Amygdala (tissue), 56 donors: ENCODE measurements around the gene FAP.

ENCODE experiments used
- DNase-seq, 56 donors: peaks; one replicate each; lab custom pipeline; 2025; lab: John Stamatoyannopoulos, UW

FAP gene

DNA sequence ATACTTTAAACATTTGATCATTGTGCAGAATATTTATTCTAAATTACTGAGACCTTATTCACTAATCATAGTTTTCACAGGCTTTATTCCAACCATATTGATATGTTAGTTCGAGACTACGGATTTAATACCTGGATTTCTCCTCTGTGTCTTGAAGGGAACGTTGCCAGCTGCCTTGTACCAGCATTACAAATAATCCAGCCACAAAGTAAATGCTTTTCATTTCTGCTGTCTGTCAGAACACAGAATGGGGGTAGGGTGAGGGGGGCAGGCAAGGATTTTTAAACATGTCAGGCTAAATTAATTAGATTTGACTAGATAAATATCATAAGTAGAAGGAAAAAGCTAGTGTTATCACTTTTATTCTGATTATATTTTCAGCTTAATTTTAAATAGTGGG, 94.3 kb downstream of the FAP start:
- no peak for DNase-seq

DNA sequence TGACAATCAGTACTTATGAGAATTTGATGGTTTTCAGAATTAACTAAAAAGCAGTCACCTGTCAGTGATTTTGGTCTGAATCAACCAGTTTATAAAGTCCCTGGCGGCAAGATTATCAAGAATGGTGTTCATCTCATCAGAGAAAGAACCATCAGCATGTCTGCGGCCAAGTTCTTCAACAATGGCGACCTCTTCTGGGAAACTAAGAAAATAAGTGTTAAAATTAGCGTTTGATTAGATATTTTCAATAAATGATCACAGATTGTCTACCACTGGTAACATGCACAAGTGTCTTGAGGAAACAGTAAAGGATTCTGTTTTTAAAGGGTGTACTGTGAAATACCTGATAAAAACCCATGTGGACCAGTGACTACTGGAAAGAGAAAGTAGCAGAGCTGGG, 99.3 kb downstream of the FAP start:
- no peak for DNase-seq

DNA sequence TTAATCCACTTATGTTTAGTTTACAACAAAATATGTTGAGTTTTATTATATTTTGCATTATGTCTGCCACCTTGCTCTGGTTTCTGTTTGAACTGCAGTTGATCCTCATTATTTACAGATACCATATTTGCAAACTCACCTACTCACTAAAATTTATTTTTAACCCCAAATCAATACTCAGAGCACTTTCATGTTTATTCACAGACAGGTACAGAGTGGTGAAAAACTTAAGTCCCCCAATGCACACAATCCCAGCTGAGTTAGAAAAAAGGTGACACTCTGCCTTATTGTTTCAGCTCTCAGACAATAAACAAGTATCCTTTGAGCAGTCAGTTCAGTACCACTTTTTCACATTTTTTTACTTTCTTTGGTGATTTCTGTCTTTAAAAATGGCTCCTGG, 104.9 kb downstream of the FAP start:
- no peak for DNase-seq

DNA sequence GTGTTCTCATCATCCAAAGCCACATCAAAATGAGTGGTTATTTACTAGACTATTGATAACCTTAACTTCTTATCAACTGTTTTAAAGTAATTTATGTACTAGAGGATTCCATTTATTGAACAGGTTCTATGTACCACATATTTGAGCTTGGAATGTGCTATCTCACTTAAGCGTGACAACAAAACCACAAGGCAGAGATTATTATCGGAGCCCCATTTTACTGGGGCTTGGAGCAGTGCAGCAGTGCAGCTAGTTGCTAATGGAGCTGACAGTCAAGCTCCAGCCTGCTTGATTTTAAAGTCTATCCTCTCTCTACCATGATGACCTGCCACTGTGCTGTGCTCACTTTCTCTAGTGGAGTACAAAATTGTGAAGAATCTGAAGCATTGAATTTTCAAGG, 115.8 kb downstream of the FAP start:
- no peak for DNase-seq

DNA sequence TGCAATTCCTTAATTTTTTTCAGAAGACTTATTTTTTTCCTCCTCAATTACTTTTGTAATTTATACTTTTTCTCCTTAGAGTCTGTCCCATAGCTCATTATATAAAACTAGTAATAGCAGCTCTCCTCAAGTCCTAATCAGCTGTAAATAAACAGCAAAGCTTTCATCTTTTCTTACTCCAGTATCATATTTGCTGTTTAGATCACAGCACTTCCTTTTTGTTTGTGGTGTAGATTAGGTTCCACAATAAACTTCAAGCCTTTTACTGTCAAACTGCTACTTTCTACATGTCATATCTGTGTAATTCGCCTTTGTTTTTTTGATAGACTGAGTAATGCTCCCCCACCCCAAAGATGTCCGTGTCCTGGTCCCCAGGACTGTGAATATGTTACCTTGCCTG, 116.7 kb downstream of the FAP start:
- no peak for DNase-seq

DNA sequence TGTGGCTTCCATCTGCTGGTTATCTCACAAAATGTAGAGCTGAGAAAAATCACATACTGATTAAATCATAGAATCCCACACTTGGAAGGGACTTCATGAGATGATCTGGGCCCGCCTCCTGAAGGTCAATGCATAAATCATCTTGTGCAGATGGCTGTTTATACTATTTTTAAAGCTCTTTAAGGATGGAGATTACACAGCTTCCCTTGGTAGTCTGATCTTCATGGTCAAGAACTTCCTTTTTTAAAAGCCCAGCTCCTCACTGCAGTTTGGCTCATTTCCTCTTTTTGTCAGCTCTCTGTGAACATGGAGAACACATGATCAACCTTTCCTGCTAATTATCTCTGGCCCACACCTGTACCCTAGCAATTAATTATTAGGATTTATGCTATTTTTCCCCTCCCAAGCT, 117.1 kb downstream of the FAP start:
- no peak for DNase-seq

DNA sequence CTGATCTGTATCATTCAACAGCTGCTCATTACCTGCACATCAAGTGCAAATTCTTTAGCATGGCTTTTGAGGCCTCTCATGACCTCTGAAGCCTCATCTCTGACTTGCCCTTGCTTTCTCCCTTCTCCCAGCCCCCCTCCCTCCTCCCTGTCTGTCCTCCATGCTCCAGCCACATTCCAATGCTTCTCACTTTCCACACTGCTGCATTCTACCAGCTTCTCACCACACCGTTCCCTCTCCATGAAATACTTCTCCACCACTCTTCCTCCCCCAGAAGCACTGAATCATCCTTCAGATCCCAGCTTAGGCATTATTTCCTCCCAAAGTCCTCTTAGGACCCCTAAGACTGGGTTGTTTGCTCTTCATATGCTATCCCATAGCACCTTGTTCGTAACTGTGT, 118.1 kb downstream of the FAP start:
- DNase-seq: no peak

DNA sequence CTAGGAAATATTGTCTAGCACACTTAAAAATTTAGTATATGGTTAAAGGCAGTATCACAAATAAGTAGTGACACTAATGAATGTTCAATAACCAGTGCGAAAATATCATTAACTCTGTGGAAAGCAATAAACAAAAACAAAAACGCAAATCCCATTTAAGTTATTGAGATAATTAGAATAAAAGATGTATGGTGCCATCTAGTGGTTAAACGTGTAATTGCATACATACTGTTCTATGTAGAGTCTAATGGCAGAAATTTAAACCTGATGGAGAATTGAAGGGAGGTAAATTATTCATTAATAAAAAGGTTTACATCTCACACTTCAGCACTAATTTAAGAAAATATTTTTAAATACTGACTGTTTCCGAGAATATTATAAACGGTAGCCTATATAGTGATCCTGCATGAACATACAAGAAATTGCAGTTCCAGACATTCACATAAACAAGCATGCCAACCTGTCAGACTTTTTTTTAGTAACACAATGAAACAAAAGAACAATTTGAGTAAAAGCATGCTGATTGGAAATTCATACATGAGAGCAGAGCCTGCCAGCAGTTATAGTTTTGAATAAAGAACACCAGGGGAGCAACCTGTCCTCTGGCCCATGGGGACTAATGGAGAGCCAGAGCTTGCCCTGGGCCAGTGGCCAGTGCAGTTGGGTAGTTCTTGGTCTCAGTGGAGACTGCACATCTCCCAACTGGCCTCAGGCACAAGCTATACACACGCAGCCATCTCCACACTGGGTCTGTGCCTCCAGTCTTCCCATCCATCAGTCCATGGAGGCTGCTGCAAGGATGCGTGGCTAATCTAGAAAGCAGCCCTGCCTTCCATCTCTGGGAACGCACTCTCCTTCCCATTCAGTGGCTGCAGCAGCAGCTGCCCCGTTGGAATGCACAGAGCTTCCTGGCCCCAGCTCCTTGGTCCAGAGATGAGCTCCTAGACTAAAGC, 119.2 kb downstream of the FAP start:
- DNase-seq: peak in 1 of 56 donors; percentile 76
